SKM-1 (cell line): ENCODE data around the gene JKAMP.

Experiments
- DNase-seq: peaks from one replicate; lab custom pipeline; 2025; ENCODE audit not compliant: unreplicated experiment; lab: John Stamatoyannopoulos, UW

The JKAMP gene

GRCh38 chr14:59538936-59539335 lies 54.6 kb downstream of the JKAMP start:
- no peak for DNase-seq

GRCh38 chr14:59540852-59541251 lies 56.5 kb downstream of the JKAMP start:
- DNase-seq = no peak

GRCh38 chr14:59541731-59542130 lies 57.4 kb downstream of the JKAMP start:
- no peak for DNase-seq

GRCh38 chr14:59543873-59544272 lies 59.6 kb downstream of the JKAMP start:
- no peak for DNase-seq

- DNase-seq = no peak
Measured at GRCh38 chr14:59547310-59547709, 63.0 kb downstream of the JKAMP start.
